ENCODE measurements around the gene ZCCHC24.

The ZCCHC24 gene

DNA sequence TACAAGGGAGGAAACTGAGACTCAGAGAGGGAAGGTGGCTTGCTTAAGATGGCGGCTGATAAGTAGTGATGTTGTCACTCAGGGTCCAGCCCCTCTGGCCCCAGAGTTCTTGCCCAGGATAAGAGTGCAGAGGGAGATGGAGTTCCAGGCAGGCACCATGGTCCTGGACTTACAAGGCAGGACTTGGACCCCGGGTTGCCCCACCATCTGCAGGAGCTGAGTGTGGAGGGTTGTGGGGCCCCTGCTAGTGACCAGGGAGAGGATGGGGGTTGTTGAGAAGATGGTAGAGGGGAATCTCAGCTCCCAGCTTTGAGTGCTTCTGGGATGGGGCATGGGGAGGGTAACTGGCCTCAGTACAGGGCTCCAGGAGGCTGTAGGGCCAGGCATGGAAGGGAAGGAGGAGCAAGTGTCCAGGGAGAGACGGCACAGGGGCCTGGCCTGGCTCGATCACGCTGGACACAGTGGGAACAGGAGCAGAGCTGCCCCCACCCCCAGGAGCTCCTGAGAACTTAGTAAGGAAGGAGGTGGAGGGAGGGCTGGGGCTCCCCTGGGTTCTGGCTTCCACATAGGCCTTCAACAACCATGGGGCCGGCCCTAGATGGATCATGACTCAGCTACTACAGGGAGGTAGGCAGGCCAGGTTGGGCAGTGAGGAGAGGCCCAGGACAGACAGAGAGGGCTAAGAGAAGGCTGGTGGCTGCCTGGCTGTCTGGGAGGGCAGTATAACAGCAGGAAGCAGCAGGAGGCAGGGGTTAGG lies 69.9 kb downstream of the ZCCHC24 start:
- H3K27ac ChIP-seq: no peak overlapping the region
- H3K4me3 ChIP-seq: no peak overlapping the region
- intact Hi-C loops (cut with DNase I; ENCODE audit: low total_unique reads): loop anchor here (2.0 kb wide), 1 partner anchor 93 kb away; no protein-coding TSS in a partner anchor
- no peaks in the 10 kb centered on the region for H3K9me3 ChIP-seq
- no peaks in the 10 kb centered on the region for H3K27me3 ChIP-seq
- TF ChIP-seq, protein P1, sequence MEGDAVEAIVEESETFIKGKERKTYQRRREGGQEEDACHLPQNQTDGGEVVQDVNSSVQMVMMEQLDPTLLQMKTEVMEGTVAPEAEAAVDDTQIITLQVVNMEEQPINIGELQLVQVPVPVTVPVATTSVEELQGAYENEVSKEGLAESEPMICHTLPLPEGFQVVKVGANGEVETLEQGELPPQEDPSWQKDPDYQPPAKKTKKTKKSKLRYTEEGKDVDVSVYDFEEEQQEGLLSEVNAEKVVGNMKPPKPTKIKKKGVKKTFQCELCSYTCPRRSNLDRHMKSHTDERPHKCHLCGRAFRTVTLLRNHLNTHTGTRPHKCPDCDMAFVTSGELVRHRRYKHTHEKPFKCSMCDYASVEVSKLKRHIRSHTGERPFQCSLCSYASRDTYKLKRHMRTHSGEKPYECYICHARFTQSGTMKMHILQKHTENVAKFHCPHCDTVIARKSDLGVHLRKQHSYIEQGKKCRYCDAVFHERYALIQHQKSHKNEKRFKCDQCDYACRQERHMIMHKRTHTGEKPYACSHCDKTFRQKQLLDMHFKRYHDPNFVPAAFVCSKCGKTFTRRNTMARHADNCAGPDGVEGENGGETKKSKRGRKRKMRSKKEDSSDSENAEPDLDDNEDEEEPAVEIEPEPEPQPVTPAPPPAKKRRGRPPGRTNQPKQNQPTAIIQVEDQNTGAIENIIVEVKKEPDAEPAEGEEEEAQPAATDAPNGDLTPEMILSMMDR (IDR thresholded peaks at IDR 0.05): no peak
- peaks cover 2 to 24% (median 20%) of the 10 kb centered on the region in 4 donors for H3K4me1 ChIP-seq
- DNase-seq: peak in 1 of 2 donors; percentile 61
- H3K36me3 ChIP-seq: no peaks in the 10 kb centered on the region

- H3K9me3 ChIP-seq: no peaks in the 10 kb centered on the region
- no peaks in the 10 kb centered on the region for H3K27me3 ChIP-seq
These were observed 70.9 kb downstream of the ZCCHC24 start for GRCh38 chr10:79374312-79375191.

GRCh38 chr10:79372871-79373270 lies 72.6 kb downstream of the ZCCHC24 start:
- no peaks in the 10 kb centered on the region for H3K36me3 ChIP-seq
- no peak overlapping the region for H3K4me3 ChIP-seq
- no peak overlapping the region for H3K27ac ChIP-seq
- H3K9me3 ChIP-seq: no peaks in the 10 kb centered on the region
- H3K27me3 ChIP-seq: no peaks in the 10 kb centered on the region
- TF ChIP-seq, protein P1 (IDR thresholded peaks at IDR 0.05): no peak
- H3K4me1 ChIP-seq: peaks cover 0 to 7% (median 5%) of the 10 kb centered on the region in 4 donors
- no peak for DNase-seq
- intact Hi-C loops (cut with DNase I; ENCODE audit: low total_unique reads): no loop called here

More at GRCh38 chr10:79374312-79375191, 70.9 kb downstream of the ZCCHC24 start:
- Histone ChIP-seq H3K4me3 (no peak overlapping the region), H3K27ac (no peak overlapping the region), H3K4me1 (peaks cover 0 to 14% (median 11%) of the 10 kb centered on the region in 4 donors), H3K36me3 (no peaks in the 10 kb centered on the region)
- DNase-seq: peak; percentile 77 to 88
- intact Hi-C loops (cut with DNase I; ENCODE audit: low total_unique reads): loop anchor here (2.0 kb wide), 1 partner anchor 94 kb away; no protein-coding TSS in a partner anchor
- TF ChIP-seq, protein P1 (IDR thresholded peaks at IDR 0.05): peak; percentile 96 to 98

DNA sequence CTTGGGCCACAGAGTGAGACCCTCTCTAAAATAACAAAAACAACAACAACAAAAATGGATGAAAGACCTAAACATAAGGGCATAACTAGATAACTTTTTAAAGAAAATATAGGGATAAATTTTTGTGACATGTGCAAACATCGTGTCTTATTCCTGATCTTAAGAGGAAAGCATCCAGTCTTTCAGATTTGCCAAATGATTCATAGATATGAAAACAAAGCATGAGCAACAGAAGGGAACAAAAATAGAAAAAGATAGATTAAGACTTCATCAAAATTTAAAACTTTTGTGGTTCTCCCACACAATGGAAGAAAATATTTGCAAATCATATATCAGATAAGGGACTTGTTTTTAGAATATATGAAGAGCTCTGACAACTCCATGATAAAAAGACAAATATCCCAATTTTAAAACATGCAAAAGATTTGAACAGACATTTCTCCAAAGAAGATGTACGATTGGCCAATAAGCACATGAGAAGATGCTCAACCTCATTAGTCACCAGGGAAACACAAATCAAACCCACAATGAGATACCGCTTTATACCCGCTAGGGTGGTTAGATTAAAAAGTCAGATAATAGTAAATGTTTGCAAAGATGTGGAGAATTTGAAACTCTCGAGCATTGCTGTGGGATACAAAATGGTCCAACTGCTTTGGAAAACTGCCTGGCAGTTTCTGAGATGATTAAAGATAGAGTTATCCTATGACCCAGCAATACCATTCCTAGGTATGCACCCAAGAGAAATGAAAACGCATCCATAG lies 77.8 kb downstream of the ZCCHC24 start:
- Histone ChIP-seq H3K27me3 (no peaks in the 10 kb centered on the region), H3K9me3 (no peaks in the 10 kb centered on the region), H3K36me3 (no peaks in the 10 kb centered on the region), H3K4me3 (no peak overlapping the region), H3K27ac (no peak overlapping the region), H3K4me1 (no peaks in the 10 kb centered on the region)
- intact Hi-C loops (cut with DNase I; ENCODE audit: low total_unique reads): no loop called here
- TF ChIP-seq, protein P1 (IDR thresholded peaks at IDR 0.05): no peak
- no peak for DNase-seq

DNA sequence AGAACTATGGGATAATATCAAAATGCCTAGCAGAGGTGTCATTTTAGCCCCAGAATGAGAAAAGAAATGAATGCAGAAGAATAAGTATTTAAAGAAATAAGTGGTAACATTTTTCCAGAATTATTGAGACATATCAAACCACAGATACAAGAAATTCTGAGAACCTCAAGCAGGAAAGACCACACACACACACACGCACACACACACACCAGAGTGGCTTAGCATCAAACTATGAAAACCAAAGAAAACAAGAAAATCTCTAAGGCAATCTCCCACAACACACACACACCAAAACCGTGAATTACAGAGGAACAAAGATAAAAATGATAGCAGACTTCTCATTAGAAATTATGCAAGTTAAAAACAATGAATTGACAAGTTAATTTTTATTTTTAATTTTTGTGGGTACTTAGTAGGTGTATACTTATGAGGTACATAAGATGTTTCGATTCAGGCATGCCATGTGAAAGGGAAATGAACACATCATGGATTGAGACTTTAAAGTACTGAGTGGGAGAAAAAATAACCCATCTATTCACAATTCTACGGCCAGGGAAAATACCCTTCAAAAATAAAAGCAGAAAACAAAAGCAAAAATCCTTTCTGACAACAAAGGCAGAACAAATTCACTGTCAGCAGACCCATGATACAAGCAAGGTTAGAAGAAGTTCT lies 83.6 kb downstream of the ZCCHC24 start:
- Histone ChIP-seq H3K27me3 (no peaks in the 10 kb centered on the region), H3K4me3 (no peak overlapping the region), H3K36me3 (peaks cover 0 to 12% (median 0%) of the 10 kb centered on the region in 3 donors), H3K4me1 (no peaks in the 10 kb centered on the region), H3K27ac (no peak overlapping the region), H3K9me3 (no peaks in the 10 kb centered on the region)
- intact Hi-C loops (cut with DNase I; ENCODE audit: low total_unique reads): no loop called here
- TF ChIP-seq, protein P1 (IDR thresholded peaks at IDR 0.05): no peak
- DNase-seq: no peak
